Activated CD8-positive, alpha-beta T cell treated with anti-CD3 and anti-CD28 coated beads for 36 hours (primary cell): ENCODE results near the gene PLCH1. TPM values are rescaled to one million over a fixed set of nuclear protein-coding genes. Genes with fewer than 3 reads are reported as not detected.

Source experiments
- ATAC-seq: fragments of 200-7000 bp; cut with Tn5 transposase; one replicate; pipeline ENCODE4 v1.10.0; 2021; ENCODE audit warnings: mild to moderate bottlenecking, moderate library complexity
- CTCF ChIA-PET: fragments of 350-600 bp; sonication (Branson Sonifier 250); formaldehyde crosslinking; loops from one replicate; lab custom pipeline; 2021; ENCODE audit warnings: antibody characterized with exemption; lab: Charles Lee
- POLR2A ChIA-PET: fragments of 350-600 bp; sonication (Branson Sonifier 250); formaldehyde crosslinking; loops from one replicate; lab custom pipeline; 2021; ENCODE audit warnings: antibody characterized with exemption; lab: Charles Lee
- DNase-seq: peaks from one replicate; pipeline ENCODE4 v3.0.0-alpha.2; 2020
- H3K27ac Mint-ChIP-seq: one replicate; pipeline ENCODE4 v1.8.0; 2021; ENCODE audit warnings: mild to moderate bottlenecking, mixed read lengths
- H3K27me3 Mint-ChIP-seq: one replicate; pipeline ENCODE4 v1.8.0; 2021; ENCODE audit warnings: mixed read lengths
- H3K36me3 Mint-ChIP-seq: one replicate; pipeline ENCODE4 v1.8.0; 2021; ENCODE audit warnings: low read depth, mixed read lengths
- H3K4me1 Mint-ChIP-seq: one replicate; pipeline ENCODE4 v1.8.0; 2021; ENCODE audit warnings: low read depth, mixed read lengths
- H3K4me3 Mint-ChIP-seq: one replicate; pipeline ENCODE4 v1.8.0; 2021; ENCODE audit warnings: mild to moderate bottlenecking, moderate library complexity, mixed read lengths
- H3K9me3 Mint-ChIP-seq: one replicate; pipeline ENCODE4 v1.8.0; 2021; ENCODE audit warnings: mixed read lengths
- intact Hi-C: fragments of 100-400 bp; cut with micrococcal nuclease; formaldehyde crosslinking; loops from one replicate; pipeline ENCODE4 v1.10.0; 2022
- total RNA-seq, 2 experiments: library from RNA; stranded (reverse); gene quantifications; one replicate each; pipeline ENCODE4 v1.2.3, GENCODE V29; 2021
- TF ChIP-seq, protein P1 (sequence below): fragments of 200-600 bp; IDR thresholded peaks from one replicate; pipeline ENCODE4 v1.8.0; 2022; ENCODE audit warnings: antibody characterized with exemption, mild to moderate bottlenecking

The PLCH1 gene
- total RNA-seq, 2 experiments from 2014 or later = 0.20 to 0.32 TPM

DNA sequence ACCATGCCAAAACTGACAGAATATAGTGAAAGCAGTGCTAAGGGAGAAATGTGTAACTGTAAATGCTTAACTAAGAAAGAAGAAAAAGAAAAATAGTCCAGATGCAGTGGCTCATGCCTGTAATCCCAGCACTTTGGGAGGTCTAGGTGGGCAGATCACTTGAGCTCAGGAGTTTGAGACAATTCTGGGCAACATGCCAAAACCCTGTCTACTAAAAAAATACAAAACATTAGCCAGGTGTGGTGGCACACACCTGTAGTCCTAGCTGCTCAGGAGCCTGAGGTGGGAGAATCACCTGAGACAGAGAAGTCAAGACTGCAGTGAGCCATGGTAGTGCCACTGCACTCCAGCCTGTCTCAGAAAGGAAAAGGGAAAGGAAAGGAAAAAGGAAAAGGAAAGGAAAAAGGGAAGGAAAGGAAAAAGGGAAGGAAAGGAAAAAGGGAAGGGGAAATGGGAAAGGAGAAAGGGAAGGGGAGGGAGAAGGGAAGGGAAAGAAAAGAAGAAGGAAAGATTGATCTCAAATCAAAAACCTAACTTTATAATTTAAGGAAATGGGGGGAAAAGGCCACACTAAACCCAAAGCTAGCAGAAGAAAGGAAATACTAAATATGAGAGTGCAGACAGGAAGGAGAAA is 40.9 kb upstream of the PLCH1 start:
- Mint-ChIP-seq H3K4me3 (no peak overlapping the region), H3K9me3 (peaks cover 6% of the 10 kb centered on the region), H3K27ac (no peak overlapping the region), H3K36me3 (peaks cover 21% of the 10 kb centered on the region), H3K27me3 (no peaks in the 10 kb centered on the region), H3K4me1 (peaks cover 10% of the 10 kb centered on the region)
- ChIA-PET CTCF (no interaction called here), POLR2A (interaction anchor here (0.6 kb wide), 1 partner anchor 172 kb away, joined by 3 read pairs; no protein-coding TSS in a partner anchor)
- TF ChIP-seq, protein P1, sequence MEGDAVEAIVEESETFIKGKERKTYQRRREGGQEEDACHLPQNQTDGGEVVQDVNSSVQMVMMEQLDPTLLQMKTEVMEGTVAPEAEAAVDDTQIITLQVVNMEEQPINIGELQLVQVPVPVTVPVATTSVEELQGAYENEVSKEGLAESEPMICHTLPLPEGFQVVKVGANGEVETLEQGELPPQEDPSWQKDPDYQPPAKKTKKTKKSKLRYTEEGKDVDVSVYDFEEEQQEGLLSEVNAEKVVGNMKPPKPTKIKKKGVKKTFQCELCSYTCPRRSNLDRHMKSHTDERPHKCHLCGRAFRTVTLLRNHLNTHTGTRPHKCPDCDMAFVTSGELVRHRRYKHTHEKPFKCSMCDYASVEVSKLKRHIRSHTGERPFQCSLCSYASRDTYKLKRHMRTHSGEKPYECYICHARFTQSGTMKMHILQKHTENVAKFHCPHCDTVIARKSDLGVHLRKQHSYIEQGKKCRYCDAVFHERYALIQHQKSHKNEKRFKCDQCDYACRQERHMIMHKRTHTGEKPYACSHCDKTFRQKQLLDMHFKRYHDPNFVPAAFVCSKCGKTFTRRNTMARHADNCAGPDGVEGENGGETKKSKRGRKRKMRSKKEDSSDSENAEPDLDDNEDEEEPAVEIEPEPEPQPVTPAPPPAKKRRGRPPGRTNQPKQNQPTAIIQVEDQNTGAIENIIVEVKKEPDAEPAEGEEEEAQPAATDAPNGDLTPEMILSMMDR = no peak
- intact Hi-C loops = no loop called here
- DNase-seq (no peak), ATAC-seq (no peak)

- H3K27ac Mint-ChIP-seq = no peak overlapping the region
- CTCF ChIA-PET = no interaction called here
- DNase-seq = no peak
- H3K27me3 Mint-ChIP-seq = no peaks in the 10 kb centered on the region
- intact Hi-C loops = no loop called here
- H3K36me3 Mint-ChIP-seq = peaks cover 21% of the 10 kb centered on the region
- H3K9me3 Mint-ChIP-seq = peaks cover 6% of the 10 kb centered on the region
- POLR2A ChIA-PET = no interaction called here
- H3K4me3 Mint-ChIP-seq = no peak overlapping the region
- H3K4me1 Mint-ChIP-seq = peaks cover 7% of the 10 kb centered on the region
- TF ChIP-seq, protein P1 = no peak
- ATAC-seq = no peak
Observed at GRCh38 chr3:155782390-155782953, 37.6 kb upstream of the PLCH1 start.

DNA sequence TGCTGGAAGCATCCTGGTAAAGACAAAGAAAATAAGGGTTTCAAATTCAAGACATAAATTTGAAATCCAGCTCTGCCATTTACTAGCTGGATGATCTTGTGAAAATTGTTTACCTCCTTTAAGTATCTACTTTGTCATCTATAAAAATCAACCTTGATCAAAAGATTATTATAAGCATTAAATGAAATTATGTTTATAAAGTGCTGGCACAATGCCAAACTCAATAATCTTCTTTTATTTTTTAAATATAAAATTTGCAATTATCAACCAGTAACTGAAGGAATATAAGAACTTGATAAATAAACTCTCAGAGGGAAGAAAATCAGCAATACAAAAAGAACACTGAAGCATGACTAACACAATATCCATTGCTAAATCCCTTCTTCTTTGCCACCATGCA is 35.4 kb upstream of the PLCH1 start:
- intact Hi-C loops = no loop called here
- Mint-ChIP-seq H3K4me3 (no peak overlapping the region), H3K4me1 (no peaks in the 10 kb centered on the region), H3K9me3 (peaks cover 6% of the 10 kb centered on the region), H3K36me3 (peaks cover 21% of the 10 kb centered on the region), H3K27ac (no peak overlapping the region), H3K27me3 (no peaks in the 10 kb centered on the region)
- ChIA-PET CTCF (interaction anchor here (1.4 to 1.9 kb wide), 3 partner anchors 26 to 428 kb away, joined by 3 to 7 read pairs (median 4); partner anchors contain the start of gene C3orf33), POLR2A (no interaction called here)
- ATAC-seq (no peak), DNase-seq (no peak)
- TF ChIP-seq, protein P1 = no peak

DNA sequence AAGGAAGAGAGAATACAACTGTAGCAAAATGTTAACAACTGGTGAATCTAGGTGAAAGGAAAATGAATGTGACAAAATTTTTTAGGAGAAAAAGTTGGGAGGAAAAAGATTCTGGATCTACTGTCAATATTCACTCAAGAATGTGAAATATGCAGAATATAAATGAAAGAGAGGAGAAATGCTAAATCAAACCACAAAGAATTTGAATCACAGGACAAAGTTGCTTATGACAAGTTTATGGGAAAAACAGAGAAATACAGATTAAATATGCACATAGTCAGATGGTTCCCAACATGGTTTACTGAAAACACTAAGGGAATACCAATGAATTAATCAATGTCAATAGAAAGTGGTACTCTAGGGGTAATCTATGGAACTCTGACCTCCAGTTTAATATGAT is 33.6 kb upstream of the PLCH1 start:
- peaks cover 6% of the 10 kb centered on the region for H3K9me3 Mint-ChIP-seq
- no peaks in the 10 kb centered on the region for H3K4me1 Mint-ChIP-seq
- peaks cover 29% of the 10 kb centered on the region for H3K36me3 Mint-ChIP-seq
- H3K4me3 Mint-ChIP-seq = no peak overlapping the region
- TF ChIP-seq, protein P1 = no peak
- H3K27ac Mint-ChIP-seq = no peak overlapping the region
- ChIA-PET POLR2A (no interaction called here), CTCF (no interaction called here)
- H3K27me3 Mint-ChIP-seq = no peaks in the 10 kb centered on the region
- no peak for DNase-seq
- intact Hi-C loops = no loop called here
- no peak for ATAC-seq

GRCh38 chr3:155772801-155773200 is 27.9 kb upstream of the PLCH1 start:
- Mint-ChIP-seq H3K36me3 (peaks cover 18% of the 10 kb centered on the region), H3K4me3 (no peak overlapping the region), H3K9me3 (no peaks in the 10 kb centered on the region), H3K27ac (no peak overlapping the region), H3K27me3 (no peaks in the 10 kb centered on the region), H3K4me1 (no peaks in the 10 kb centered on the region)
- TF ChIP-seq, protein P1 = no peak
- intact Hi-C loops = no loop called here
- POLR2A ChIA-PET = interaction anchor here (0.6 kb wide), 1 partner anchor 21 kb away, joined by 3 read pairs; no protein-coding TSS in a partner anchor
- no peak for ATAC-seq
- no peak for DNase-seq
- CTCF ChIA-PET = interaction anchor here (0.8 to 1.9 kb wide), 3 partner anchors 9 to 33 kb away, joined by 3 to 10 read pairs (median 3); partner anchors contain the start of gene C3orf33
